RPMI8226 (cell line): Measurements from ENCODE around the gene MTPN.

Source experiments
- DNase-seq: peaks from one replicate; pipeline ENCODE4 v3.0.0-alpha.2; 2015

The MTPN gene

GRCh38 chr7:135981958-135982646 lies 4.9 kb upstream of the MTPN start:
- peak; percentile 28 for DNase-seq

GRCh38 chr7:135980665-135981180 lies 3.6 kb upstream of the MTPN start:
- DNase-seq: peak; percentile 82

GRCh38 chr7:135980012-135980551 lies 2.9 kb upstream of the MTPN start:
- DNase-seq: no peak

GRCh38 chr7:135979471-135980011 lies 2.4 kb upstream of the MTPN start:
- no peak for DNase-seq

- DNase-seq: no peak
These were observed 1.5 kb upstream of the MTPN start for GRCh38 chr7:135978624-135979023.

GRCh38 chr7:135977742-135978066 lies 545 bp upstream of the MTPN start:
- DNase-seq: no peak

GRCh38 chr7:135976312-135977006 lies 700 bp downstream of the MTPN start:
- peak; percentile 61 for DNase-seq

GRCh38 chr7:135975166-135975565 lies 2.0 kb downstream of the MTPN start:
- DNase-seq: peak; percentile 30

GRCh38 chr7:135974667-135975066 lies 2.5 kb downstream of the MTPN start:
- peak; percentile 27 for DNase-seq

GRCh38 chr7:135971366-135971725 lies 5.8 kb downstream of the MTPN start:
- DNase-seq: no peak

GRCh38 chr7:135970682-135971365 lies 6.3 kb downstream of the MTPN start:
- peak; percentile 56 for DNase-seq

- DNase-seq: no peak
These were observed 7.1 kb downstream of the MTPN start for GRCh38 chr7:135970045-135970444.

GRCh38 chr7:135966341-135967043 lies 10.7 kb downstream of the MTPN start:
- DNase-seq: no peak

GRCh38 chr7:135965602-135966001 lies 11.6 kb downstream of the MTPN start:
- no peak for DNase-seq

GRCh38 chr7:135964791-135965190 lies 12.4 kb downstream of the MTPN start:
- DNase-seq: no peak

GRCh38 chr7:135964274-135964673 lies 12.9 kb downstream of the MTPN start:
- no peak for DNase-seq

GRCh38 chr7:135962802-135963201 lies 14.4 kb downstream of the MTPN start:
- no peak for DNase-seq

- DNase-seq: no peak
These were observed 16.3 kb downstream of the MTPN start for GRCh38 chr7:135960709-135961451.

- DNase-seq: no peak
These were observed 17.4 kb downstream of the MTPN start for GRCh38 chr7:135959646-135960363.

GRCh38 chr7:135958173-135958572 lies 19.0 kb downstream of the MTPN start:
- no peak for DNase-seq

GRCh38 chr7:135957627-135958026 lies 19.5 kb downstream of the MTPN start:
- no peak for DNase-seq
